Measurements from ENCODE around the gene LAG3. TPM values are rescaled to one million over a fixed set of nuclear protein-coding genes. Genes with fewer than 3 reads are reported as not detected.

LAG3 gene
- total RNA-seq (2022; extraction: Qiagen RNA extraction), result 0.51 to 1.9 TPM (median 1.7 TPM) in 5 replicates

GRCh38 chr12:6772331-6772695 is at the start of gene LAG3:
Gene LAG3, plus strand, starts transcription at chr12:6772520. Its CDS starts 333 bp downstream, at chr12:6772853.

GRCh38 chr12:6723607-6724408 is 48.5 kb upstream of the LAG3 start, which contains the start of gene COPS7A:
Gene COPS7A, plus strand, starts transcription at chr12:6724046. Its CDS starts 611 bp downstream, at chr12:6724657.

GRCh38 chr12:6752921-6753771 is 19.2 kb upstream of the LAG3 start, which contains the start of gene MLF2:
Gene MLF2, minus strand, starts transcription at chr12:6753141. Its CDS starts 807 bp downstream, at chr12:6752334.

GRCh38 chr12:6765634-6766581 is 6.4 kb upstream of the LAG3 start, which contains the start of gene PTMS:
Gene PTMS, plus strand, starts transcription at chr12:6766363. Its CDS starts 343 bp downstream, at chr12:6766706.

GRCh38 chr12:6788972-6789924 is 16.9 kb downstream of the LAG3 start, which contains the start of gene CD4:
Gene CD4, plus strand, starts transcription at chr12:6789528. Its CDS starts 10,611 bp downstream, at chr12:6800139.

GRCh38 chr12:6821591-6822425 is 49.5 kb downstream of the LAG3 start, which contains the start of gene GPR162:
Gene GPR162, plus strand, starts transcription at chr12:6821821. Its CDS starts 2,078 bp downstream, at chr12:6823899.

Other genes with a start within 250 kb of the LAG3 start
- gene GAPDH, start 238.0 kb upstream of the LAG3 start, total RNA-seq (2022; extraction: Qiagen RNA extraction), result 6,926 to 9,040 TPM (median 8,633 TPM) in 5 replicates
- gene IFFO1, start 216.5 kb upstream of the LAG3 start, total RNA-seq (2022; extraction: Qiagen RNA extraction), result 1.6 to 2.5 TPM (median 1.8 TPM) in 5 replicates
- 91.1 to 115 TPM (median 97.7 TPM) in 5 replicates for gene NOP2, start 204.2 kb upstream of the LAG3 start, total RNA-seq (2022; extraction: Qiagen RNA extraction)
- 55.8 to 82.9 TPM (median 60.2 TPM) in 5 replicates for gene CHD4, start 165.1 kb upstream of the LAG3 start, total RNA-seq (2022; extraction: Qiagen RNA extraction)
- 0.58 to 1.0 TPM (median 0.70 TPM) in 5 replicates for gene LPAR5, start 136.6 kb upstream of the LAG3 start, total RNA-seq (2022; extraction: Qiagen RNA extraction)
- 0.18 to 0.56 TPM (median 0.33 TPM) in 3 of 5 replicates, not detected in the others for gene ACRBP, start 125.1 kb upstream of the LAG3 start, total RNA-seq (2022; extraction: Qiagen RNA extraction)
- gene ING4, start 109.4 kb upstream of the LAG3 start, total RNA-seq (2022; extraction: Qiagen RNA extraction), result 11.5 to 19.9 TPM (median 14.3 TPM) in 5 replicates
- gene ZNF384, start 83.1 kb upstream of the LAG3 start, total RNA-seq (2022; extraction: Qiagen RNA extraction), result 53.8 to 60.6 TPM (median 58.4 TPM) in 5 replicates
- 0.76 to 1.1 TPM (median 0.84 TPM) in 5 replicates for gene PIANP, start 71.7 kb upstream of the LAG3 start, total RNA-seq (2022; extraction: Qiagen RNA extraction)
- gene COPS7A, start 48.5 kb upstream of the LAG3 start, total RNA-seq (2022; extraction: Qiagen RNA extraction), result 48.4 to 56.5 TPM (median 55.4 TPM) in 5 replicates
- 246 to 305 TPM (median 296 TPM) in 5 replicates for gene MLF2, start 19.4 kb upstream of the LAG3 start, total RNA-seq (2022; extraction: Qiagen RNA extraction)
- 588 to 898 TPM (median 880 TPM) in 5 replicates for gene PTMS, start 6.2 kb upstream of the LAG3 start, total RNA-seq (2022; extraction: Qiagen RNA extraction)
- gene CD4, start 17.0 kb downstream of the LAG3 start, total RNA-seq (2022; extraction: Qiagen RNA extraction), result not detected in 5 replicates
- 0.28 to 0.51 TPM (median 0.38 TPM) in 5 replicates for gene GPR162, start 49.3 kb downstream of the LAG3 start, total RNA-seq (2022; extraction: Qiagen RNA extraction)
- 23.9 to 29.0 TPM (median 26.3 TPM) in 5 replicates for gene P3H3, start 55.9 kb downstream of the LAG3 start, total RNA-seq (2022; extraction: Qiagen RNA extraction)
- 1.0 to 2.0 TPM (median 1.6 TPM) in 5 replicates for gene GNB3, start 68.4 kb downstream of the LAG3 start, total RNA-seq (2022; extraction: Qiagen RNA extraction)
- gene CDCA3, start 78.8 kb downstream of the LAG3 start, total RNA-seq (2022; extraction: Qiagen RNA extraction), result 73.1 to 82.3 TPM (median 77.5 TPM) in 5 replicates
- 71.7 to 88.7 TPM (median 74.7 TPM) in 5 replicates for gene USP5, start 79.6 kb downstream of the LAG3 start, total RNA-seq (2022; extraction: Qiagen RNA extraction)
- gene TPI1, start 95.0 kb downstream of the LAG3 start, total RNA-seq (2022; extraction: Qiagen RNA extraction), result 1,586 to 1,659 TPM (median 1,629 TPM) in 5 replicates
- 27.8 to 35.3 TPM (median 31.2 TPM) in 5 replicates for gene SPSB2, start 100.8 kb downstream of the LAG3 start, total RNA-seq (2022; extraction: Qiagen RNA extraction)
- gene LRRC23, start 132.3 kb downstream of the LAG3 start, total RNA-seq (2022; extraction: Qiagen RNA extraction), result 15.4 to 18.3 TPM (median 17.3 TPM) in 5 replicates
- 32.5 to 40.3 TPM (median 34.5 TPM) in 5 replicates for gene ENO2, start 142.1 kb downstream of the LAG3 start, total RNA-seq (2022; extraction: Qiagen RNA extraction)
- gene ATN1, start 155.4 kb downstream of the LAG3 start, total RNA-seq (2022; extraction: Qiagen RNA extraction), result 60.2 to 72.4 TPM (median 67.4 TPM) in 5 replicates
- not detected in 5 replicates for gene RNU7-1, start 171.3 kb downstream of the LAG3 start, total RNA-seq (2022; extraction: Qiagen RNA extraction)
- 256 to 322 TPM (median 309 TPM) in 5 replicates for gene C12orf57, start 171.5 kb downstream of the LAG3 start, total RNA-seq (2022; extraction: Qiagen RNA extraction)
- 9.5 to 13.3 TPM (median 11.7 TPM) in 5 replicates for gene PTPN6, start 178.8 kb downstream of the LAG3 start, total RNA-seq (2022; extraction: Qiagen RNA extraction)
- gene PHB2, start 198.1 kb downstream of the LAG3 start, total RNA-seq (2022; extraction: Qiagen RNA extraction), result 320 to 342 TPM (median 331 TPM) in 5 replicates
- 60.1 to 66.2 TPM (median 62.6 TPM) in 5 replicates for gene EMG1, start 198.4 kb downstream of the LAG3 start, total RNA-seq (2022; extraction: Qiagen RNA extraction)
- 27.2 to 31.6 TPM (median 29.5 TPM) in 5 replicates for gene LPCAT3, start 246.0 kb downstream of the LAG3 start, total RNA-seq (2022; extraction: Qiagen RNA extraction)

Data from A549 treated with Hydrocortisone at 1 μM for 4 hours (cell line).